CD4-positive, alpha-beta T cell treated with Interleukin-2 at 100 ng/mL for 4 hours (primary cell): ENCODE data around the gene AMMECR1.

ENCODE experiments used
- DNase-seq: peaks from one replicate; pipeline ENCODE4 v3.0.0-alpha.2; 2020; ENCODE audit warnings: low spot score

AMMECR1 gene

DNA sequence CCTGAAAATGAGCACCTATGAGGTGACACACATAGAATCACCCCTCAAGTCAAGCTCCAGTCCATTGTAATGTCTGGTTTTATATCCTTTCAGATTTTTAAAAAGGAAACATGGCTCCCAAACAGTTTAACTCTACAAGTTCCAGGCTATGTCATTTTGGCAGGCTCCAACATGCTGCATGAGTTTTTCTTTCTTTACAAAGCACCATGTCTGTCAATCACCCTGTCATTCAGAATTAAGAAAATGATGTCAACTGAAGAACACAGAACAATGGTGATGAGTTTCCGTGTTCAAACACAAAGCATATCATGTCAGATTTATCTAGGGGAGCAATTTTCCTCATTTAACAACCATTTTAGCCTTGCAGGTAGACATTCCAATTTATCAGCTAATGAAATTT, 106.5 kb downstream of the AMMECR1 start:
- no peak for DNase-seq

DNA sequence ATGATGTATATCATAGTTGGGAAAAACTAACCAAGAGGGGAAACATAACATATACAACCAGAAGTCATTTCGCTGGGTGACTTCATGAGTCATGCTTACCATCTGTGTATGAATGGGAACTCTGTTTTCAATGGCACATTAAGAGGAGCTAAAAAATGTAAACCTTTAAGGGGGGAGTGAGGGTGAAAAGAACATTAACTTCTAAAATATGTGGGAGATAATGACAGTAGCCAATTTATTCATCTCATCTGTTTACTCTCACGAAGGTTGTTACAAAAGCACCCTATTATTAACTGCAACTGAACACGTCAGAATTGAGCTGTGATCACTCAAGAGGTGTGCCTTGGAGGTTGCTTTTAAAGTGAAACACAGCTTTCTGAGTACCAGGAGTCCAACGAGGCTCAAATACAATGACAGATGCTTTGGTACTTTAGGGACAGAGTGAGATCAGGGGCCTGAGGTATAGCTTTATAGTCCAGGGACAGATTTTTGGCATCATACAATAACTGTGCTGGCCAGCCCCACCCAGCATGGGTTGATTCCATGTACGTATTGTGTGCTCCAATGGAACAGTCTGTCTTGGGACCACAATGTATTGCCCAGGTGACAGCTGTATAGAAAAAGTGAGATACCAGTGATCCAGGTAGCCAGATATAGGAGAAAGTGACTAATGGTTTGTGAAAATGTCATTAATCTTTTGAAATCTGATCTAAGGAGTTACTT, 107.3 kb downstream of the AMMECR1 start:
- no peak for DNase-seq

DNA sequence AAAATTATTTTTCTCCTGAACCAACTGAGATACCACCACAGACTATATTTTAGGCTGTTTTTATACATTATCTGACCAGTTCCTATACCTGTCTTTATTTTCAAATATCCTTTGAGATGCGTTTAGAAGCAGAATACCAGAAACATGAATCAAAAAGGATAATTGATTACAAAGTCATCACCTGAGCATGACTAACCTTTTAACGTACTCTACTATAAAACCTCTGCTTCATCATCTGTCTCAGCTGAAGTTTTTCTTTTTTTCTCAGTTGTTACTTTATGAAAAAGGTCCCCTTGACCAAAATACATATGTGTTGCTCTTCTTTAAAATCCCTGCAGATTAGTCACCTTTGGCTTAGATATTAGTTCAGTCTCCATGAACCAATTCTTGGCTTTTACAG, 109.8 kb downstream of the AMMECR1 start:
- DNase-seq: no peak

DNA sequence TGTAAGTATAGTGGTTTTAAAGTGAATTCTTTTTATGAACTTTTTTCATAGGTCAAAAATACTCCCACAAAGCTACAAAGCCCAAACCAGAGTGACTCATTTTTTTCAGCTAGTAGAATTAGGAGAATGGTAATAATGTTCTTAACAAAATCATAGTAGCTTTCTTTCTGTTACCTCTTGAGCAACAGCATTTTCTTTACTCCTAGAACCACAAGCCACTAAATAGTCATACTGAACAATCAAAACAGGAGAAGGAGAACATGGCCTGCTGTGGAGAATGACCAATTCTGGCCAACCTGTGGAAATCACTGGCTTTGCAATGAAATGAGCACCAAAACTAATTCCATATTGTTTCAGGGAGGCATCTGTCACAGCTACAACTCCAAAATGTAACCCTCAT, 112.9 kb downstream of the AMMECR1 start:
- DNase-seq: no peak

DNA sequence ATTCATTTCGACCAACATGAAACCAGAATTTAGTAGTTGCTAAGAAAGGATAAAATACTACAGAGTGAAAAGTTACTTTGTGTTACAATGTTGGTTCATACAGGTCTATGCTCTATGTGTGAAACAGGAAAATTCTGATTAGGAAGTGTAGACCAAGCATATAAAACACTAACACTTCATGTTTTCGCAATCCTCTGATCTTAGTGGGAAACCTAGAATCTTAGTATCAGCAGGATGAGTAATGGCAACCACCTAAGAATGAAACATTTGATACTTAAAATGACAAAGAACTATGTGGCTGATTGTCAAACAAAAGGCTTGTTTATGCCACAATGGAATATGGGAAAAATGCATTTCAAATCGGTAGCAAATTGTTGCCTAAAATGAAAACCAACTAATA, 116.1 kb downstream of the AMMECR1 start:
- DNase-seq: no peak

DNA sequence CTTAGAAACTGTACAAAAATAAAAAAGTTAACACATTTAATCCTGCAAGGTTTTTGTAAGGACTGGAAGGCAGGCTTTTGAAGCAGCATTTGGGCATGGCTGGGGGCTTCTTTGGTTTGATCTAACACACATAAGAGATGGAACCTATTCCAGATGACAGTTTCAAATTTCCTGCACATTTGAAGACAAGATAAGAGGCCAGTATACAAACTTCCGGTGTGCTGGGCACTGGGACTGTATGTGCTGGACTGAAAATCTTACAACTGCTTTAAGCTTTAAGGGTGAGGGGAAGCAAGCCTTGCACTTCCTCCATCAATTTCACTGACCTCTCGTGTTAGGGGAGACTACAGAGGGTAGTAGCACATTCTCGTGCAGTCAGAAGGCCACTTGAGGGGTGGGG, 122.9 kb downstream of the AMMECR1 start:
- no peak for DNase-seq

DNA sequence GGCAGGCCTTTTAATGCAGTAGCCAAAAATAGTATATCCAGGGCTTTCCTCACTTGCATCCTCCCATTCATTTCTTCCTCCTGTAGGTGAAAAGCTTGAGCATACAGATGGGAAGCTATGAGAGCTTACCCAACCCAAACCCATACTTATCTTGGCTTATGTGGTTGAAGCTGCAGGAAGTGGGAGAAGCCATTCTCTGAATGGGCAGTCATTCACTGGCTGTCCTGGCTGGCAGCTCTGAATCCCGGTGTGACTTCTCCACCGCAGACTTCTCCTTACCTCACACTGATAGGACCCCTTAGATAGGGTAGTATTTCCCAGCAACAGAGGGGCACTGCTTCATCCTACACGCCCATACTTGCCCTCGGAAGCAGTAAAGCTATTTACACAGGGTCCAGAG, 125.4 kb downstream of the AMMECR1 start:
- DNase-seq: no peak

DNA sequence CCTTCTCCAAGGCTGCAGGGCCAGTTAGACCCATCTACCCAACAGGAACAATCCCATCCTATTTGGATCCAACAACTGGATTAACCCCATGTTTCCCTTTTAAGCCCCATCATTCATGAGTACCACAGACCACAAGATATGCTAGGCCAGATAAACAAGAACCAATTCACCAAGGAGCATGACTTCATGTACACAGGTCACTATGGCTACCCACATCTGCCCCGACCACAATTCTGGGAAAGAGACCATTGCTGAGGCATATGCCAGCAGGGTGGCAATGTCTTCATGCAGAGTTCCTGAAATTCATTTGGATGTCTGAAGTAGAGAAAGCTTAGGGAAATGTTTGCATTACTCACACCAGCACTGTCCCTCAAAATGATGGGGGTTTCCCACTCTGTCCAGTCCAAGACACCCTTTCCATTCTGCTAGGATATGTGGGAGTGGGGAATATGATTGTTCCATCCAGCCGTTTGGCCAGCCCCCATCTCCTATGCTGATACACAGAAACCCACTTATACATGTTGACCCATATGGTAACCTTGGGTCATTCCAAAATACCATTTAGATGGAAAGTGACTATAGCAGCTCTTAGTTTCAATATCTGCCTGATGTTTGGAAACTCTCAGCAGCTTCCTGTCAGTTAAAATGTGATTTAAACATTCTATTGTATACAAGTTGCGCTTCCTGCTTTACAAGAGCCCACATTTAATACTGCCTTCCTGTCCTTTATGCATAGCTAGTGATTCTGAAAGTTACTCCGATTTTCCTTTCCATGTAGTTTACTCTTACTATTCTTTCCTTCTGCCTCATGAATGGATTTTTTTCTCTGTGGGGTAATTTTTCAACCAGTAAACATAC, 129.0 kb downstream of the AMMECR1 start:
- DNase-seq: no peak

DNA sequence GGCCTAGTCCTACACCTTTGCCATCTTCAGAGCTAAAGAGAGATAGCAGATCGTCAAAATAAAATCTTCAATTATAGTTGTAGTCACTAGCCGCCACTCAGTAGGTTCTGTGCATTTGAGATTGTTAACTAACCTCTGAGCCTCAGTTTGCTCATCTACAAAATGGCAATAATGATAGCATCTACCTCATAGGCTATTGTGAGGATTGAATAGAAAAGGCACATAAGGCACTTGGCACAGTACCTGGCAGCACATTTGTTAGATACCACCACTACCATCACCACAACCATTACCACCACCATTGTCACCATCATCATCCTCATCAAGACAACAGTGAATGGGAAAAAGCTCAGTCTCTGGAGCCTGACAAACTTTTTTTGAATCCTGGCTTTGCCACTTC, 134.6 kb downstream of the AMMECR1 start:
- DNase-seq: no peak

DNA sequence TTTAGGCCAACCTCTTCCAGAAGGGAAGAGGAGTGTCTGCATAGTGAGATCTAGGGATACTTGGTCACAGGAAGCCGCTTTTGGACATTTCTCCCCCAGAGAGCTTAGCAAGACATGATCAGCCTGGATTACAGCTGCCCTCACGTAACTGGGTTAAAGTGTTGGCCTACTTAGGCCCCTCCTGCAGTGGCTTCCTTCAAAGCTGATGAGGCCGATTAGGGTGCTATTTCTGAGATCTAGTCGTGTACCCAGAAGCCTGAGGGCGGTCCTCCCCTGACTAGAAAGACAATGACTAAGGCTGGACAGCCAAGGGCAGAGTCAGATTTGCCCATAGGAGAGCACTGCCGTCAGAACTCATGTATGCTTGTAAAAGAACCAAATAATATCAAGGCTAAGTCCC, 135.0 kb downstream of the AMMECR1 start:
- DNase-seq: no peak

DNA sequence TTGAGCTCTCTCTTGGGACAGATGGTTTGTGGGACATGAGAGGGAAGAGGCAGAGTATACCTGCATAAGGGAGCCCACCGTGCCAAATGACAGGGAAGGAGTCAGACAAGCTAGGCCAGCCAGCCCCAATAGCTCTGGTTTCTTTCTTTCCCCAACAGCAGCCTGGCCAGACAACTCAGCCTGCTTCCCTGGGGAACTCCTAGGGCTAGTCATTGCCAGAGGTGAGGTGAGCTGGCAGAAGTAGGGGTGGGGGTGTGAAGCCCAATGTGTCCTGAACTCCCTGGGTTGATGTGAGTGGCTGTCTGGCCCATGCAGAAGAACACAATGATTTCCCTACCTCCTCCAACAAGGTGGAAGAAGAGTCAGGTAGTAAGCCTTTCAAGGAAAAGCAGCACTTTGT, 135.5 kb downstream of the AMMECR1 start:
- DNase-seq: no peak

DNA sequence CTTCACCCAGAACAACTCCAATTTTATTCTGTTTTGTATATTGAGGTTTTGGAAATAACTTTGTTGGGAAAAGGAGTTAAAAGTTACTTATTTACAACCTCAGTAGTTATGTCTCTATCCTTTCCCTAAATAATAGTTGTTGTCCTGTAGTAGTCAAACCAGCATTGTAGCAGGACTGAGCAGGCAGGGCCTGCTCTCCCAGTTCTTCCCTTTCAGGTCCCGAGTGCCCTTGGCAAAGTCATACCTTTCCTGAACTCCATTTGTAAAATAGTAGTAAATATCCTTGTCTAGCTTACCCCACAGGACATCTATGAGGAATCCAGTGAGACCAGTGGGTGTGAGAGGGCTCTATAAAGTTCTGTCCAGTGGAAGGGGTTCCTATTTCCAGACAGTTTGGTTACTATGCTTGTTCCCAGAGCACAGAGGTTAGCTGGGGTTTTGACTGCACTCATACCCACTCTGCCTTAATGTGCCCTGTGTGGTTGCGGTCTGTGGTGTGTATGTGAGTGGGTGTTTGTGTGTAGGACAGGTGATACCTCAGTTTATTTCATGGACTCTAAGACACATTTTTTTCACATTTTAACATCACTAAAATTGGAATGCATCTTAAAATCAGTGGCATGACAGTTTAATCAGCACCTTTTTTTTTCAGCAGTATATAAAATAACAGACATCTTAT, 136.3 kb downstream of the AMMECR1 start:
- no peak for DNase-seq

DNA sequence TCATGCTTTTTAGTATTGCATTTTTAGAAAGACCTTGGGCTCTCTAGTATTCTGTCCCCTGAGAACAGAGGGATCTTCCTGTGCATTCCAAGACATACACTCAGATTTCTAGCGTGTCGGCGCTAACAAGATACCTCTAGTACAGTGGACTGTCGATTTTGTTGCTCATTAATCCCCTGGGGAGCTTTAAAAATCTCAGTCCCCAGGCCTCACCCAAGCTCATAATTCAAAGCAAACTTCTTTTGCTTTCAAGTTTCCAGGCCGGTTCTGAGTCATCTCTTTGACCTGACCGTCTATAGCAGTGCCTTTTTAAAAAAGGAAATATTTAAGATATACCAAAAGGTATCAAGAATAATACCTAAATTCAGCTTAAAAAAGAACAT, 137.0 kb downstream of the AMMECR1 start:
- DNase-seq: no peak

DNA sequence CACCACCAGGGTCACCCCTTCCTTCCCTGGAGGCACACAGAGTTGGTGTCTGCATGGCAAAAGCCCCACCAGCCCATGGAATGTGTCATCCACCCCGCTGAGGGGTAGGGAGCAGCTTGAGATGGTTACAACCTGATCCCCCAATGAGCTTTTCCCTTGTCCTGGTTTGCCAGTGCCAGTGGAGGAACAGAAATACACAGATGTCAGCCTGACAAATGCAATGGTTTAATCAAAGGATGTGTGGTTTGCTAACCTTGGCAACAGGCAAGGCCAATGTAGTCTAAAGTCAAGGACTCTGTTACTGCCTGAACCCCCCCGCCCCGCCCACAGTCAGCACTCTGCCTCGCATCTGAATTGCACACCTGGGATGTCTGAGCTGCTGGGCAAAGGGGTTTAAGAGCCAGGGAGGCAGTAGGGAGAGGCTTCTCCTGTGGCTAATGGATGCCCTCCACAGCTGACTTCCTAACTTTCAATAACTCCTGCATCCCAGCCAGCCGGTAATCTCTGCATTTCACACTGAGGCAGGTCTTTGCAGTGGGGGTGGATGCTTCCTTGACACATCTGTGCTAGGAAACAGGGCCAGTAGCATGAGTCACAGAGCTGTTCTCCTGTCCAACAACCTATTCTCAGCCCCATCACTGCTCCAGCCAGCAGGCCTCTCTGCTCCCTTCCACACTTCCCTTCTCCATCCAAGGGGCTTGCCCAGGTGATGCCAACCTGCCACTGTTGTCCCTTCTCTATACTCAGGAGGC, 137.5 kb downstream of the AMMECR1 start:
- DNase-seq: no peak

DNA sequence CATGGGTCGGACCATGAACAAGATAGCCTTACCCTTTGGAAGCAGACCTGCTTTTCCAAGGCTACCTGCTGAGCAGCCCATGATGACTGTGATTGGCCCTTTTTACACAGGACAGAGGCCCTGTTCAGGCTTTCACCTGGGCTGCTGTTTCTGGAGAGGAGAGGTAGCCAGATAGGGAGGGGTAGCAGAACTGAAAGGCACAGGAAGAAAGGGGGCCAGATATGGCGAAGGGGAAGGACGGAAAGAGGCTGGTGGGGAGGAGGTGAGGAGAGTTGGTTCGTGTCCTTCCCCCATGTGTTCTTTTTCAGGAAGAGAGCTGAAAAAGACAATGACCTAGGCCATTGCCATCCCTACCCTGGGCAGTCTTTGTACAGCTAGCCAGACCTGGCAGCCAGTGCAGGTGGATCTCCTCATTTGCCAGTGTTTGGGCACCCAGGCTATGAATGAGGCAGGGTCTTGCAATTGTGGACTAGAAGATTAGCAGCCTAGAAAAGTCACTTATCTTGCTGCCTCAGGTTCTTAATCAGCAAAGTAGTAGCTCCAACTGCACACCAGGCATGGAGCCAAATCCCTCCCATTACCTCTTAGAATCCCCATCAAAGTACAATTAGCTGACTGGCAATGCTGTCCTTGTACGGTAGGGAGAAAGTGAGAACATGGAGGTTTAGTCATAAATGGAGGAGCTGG, 139.6 kb downstream of the AMMECR1 start:
- DNase-seq: no peak

DNA sequence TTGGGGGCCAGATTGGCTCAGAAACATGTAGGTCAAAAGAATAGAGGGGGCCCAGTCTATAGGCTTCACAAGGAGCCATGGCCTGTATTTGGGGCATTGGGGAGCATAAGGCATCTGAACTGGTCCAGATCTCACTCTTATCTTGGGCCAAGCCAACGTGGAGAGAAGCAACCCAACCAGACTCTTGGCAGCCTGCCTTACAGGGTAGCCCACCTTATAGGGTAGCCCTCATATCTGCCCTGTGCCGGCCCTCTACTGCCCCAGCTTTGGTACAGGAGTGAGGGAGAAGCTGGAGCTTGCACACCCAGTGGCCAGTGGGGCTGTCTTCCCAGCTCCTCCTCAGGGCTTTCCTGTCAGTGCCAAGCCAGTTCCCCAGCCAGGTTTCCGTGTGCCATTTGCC, 142.2 kb downstream of the AMMECR1 start:
- DNase-seq: no peak

DNA sequence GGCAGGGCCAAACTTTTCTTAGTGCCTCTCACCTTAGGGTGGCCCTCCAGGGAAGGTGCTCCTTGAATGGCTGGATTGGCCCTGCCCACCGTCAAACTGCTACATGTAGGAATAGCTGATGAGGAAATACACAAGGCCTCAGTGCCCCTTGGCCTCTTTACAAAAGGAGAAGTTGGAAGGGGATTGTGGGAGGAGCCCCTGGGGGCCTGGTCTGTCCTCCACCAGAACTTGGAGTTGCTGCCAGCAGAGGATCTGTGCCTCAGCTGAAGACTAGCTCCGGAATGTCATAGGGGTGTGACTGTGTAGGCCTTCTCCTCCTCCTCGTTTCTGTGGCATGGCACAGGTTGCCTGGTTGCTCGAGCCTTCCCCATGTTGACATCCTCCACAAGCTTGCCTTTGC, 142.7 kb downstream of the AMMECR1 start:
- DNase-seq: no peak

DNA sequence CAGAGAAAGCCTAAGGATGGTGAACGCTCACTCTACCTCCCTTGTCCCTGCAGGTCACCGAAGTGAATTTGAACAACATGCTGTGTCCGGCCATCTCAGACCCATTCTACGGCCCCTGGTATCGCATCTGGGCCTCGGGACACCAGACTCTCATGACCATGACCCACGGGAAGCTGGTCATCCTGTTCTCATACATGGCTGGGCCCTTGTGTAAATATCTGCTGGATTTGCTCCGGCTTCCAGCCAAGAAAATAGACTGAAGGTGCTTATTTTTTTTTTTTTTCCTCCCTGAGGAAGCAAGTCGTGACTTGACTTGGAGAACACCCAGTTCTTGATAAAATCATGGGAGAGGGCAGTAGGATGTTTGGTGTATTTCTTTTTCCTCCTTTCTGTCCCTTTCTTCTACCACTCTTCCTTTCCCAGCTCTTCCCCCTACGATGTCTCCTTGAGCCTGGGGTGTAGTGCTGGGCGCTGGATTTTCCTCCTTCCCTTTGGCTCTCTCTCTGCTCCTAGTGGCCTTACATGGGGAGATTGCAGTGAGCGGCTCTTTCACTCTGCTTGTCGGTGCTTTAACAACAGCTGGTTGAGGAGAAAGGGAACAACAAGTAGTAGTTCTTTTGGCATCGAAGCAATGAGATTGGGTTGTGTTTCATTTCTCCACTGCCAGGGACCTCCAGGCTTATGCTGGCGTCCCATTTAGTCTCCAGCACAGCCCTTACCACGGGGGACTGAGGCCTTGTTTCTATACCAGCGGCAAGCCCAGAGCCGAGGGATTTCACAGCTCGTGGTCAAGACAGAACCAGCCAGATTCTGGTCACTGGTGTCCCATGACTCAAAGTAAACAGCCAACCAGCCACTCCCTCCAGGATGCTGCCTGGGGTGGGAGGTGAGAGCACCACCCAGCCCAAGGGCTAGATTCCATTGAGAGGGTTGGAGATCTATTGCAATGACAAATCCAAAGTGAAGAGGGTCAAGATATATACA, 144.4 kb downstream of the AMMECR1 start:
- no peak for DNase-seq

DNA sequence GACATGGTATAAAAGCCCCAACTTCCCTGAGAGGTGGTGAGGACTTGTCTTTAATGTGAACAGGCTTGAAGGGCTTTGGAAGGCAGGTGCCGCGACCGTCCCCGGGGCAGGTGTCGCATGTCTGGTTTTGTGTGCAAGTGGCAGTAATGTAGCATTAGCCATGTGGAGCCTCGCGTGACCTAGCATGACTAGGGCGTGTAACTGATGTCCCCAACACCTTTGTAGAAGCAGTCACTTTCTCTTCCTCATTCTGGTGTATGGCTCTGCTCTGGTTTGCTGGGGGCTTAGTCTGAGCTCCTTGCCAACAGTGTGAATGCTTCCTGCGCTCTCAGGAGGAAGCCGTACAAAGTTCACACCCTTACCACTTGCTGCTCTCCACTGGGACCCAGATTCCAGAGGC, 145.7 kb downstream of the AMMECR1 start:
- no peak for DNase-seq

DNA sequence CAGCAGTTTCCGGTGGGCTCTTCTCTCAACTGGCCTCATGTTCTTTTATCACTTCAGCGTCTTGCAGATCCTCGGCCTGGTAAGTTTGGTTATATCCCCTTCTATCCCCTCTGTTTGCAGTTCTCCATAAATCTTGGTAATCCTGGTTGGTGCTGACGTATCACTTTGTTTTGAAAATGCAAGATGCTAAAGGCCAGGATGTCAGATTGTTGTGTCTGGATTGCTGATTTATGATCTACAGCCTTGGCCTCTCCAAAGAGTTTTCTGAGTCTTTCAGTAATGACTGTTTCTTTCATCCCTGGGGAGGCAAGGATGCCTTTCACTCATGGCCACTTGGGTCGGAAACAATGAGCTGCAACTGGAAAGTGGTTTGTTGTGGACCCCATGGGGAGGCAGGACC, 146.4 kb downstream of the AMMECR1 start:
- DNase-seq: no peak

DNA sequence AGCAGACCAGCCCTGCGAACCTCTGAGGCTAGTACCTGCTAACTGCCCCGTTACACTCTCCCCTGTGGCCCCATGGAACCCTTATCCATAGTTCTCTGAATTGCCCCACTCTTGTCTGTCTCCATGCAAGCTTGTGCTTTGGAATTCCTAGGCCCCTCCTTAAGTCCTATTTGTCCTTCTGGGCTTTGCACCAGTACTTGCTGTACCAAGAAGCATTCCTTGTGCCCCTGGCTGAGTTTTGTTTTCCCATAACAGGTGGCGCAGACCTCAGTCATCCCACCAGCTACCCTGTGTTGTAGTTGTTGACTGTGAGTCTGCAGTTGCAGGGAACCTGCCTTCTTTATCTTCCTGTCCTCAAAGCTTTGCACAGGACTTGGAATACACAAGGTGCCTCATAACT, 147.9 kb downstream of the AMMECR1 start:
- DNase-seq: no peak
